SK-N-MC (cell line): ENCODE results near the gene DIP2C.
"Not testable (repeated sequence)": the region's sequence is repeated elsewhere in the genome, so short reads cannot be mapped to it uniquely, and the experiment has no call there.

Experiments used
- DNase-seq: peaks from one replicate; pipeline ENCODE4 v3.0.0-alpha.2; 2011; ENCODE audit warnings: low read depth, low spot score
- H3K27ac ChIP-seq: fragments of 200-600 bp; sonication (generic); 2 replicates; pipeline ENCODE4 v1.5.1; 2016; ENCODE audit warnings: mixed run types
- H3K36me3 ChIP-seq: fragments of 200-600 bp; sonication (generic); 2 replicates; pipeline ENCODE4 v1.6.1; 2017; ENCODE audit warnings: antibody characterized with exemption, low read length, mixed read lengths; ENCODE audit not compliant: insufficient read depth
- H3K4me3 ChIP-seq: fragments of 200-600 bp; sonication (generic); 2 replicates; pipeline ENCODE4 v1.5.1; 2016
- H3K9ac ChIP-seq: fragments of 200-600 bp; sonication (generic); 2 replicates; pipeline ENCODE4 v1.8.0; 2017; ENCODE audit warnings: mixed run types, mixed read lengths; ENCODE audit not compliant: insufficient read length
- H3K9me3 ChIP-seq: fragments of 200-600 bp; sonication (generic); 2 replicates; pipeline ENCODE4 v1.6.1; 2017; ENCODE audit warnings: low read depth, mild to moderate bottlenecking, antibody characterized with exemption, low read length, moderate library complexity, mixed read lengths
- EZH2 ChIP-seq: fragments of 200-600 bp; sonication (generic); IDR thresholded peaks from one replicate; pipeline ENCODE4 v1.6.1; 2017; ENCODE audit warnings: antibody characterized with exemption
- FOXP2 ChIP-seq: optimal IDR thresholded peaks from 2 replicates; pipeline ENCODE3; 2011; ENCODE audit warnings: mild to moderate bottlenecking, moderate library complexity; ENCODE audit not compliant: insufficient read depth; ENCODE audit errors: extremely low read length, control extremely low read depth
- POLR2AphosphoS5 ChIP-seq: IDR thresholded peaks from 2 replicates; pipeline ENCODE4 v1.6.1; 2012; ENCODE audit warnings: mild to moderate bottlenecking, low read depth, low read length, borderline replicate concordance

Gene DIP2C

DNA sequence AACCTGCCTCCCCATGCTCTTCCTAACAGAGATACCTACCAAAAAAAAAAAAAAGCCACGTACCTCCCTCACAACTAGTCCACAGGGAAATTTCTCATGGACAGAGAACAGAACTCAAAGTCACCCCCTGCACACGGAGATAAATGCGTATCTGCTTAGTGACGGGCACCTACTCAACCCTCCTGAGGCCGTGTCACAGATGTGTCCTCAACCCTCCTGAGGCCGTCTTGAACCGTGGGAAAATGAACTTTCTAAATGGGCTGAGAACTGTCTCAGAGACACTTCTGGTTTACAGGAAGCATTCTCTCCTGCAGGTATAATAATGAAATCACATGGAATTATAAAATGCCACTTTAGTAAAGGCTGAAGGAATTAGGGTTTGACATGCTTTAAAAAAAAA, 155.9 kb downstream of the DIP2C start:
- Histone ChIP-seq H3K36me3 (no peaks in the 10 kb centered on the region), H3K4me3 (no peak overlapping the region), H3K9me3 (no peaks in the 10 kb centered on the region), H3K27ac (no peak overlapping the region), H3K9ac (no peak overlapping the region)
- DNase-seq, result no peak
- TF ChIP-seq EZH2 (no peak), POLR2AphosphoS5 (no peak), FOXP2 (no peak)

DNA sequence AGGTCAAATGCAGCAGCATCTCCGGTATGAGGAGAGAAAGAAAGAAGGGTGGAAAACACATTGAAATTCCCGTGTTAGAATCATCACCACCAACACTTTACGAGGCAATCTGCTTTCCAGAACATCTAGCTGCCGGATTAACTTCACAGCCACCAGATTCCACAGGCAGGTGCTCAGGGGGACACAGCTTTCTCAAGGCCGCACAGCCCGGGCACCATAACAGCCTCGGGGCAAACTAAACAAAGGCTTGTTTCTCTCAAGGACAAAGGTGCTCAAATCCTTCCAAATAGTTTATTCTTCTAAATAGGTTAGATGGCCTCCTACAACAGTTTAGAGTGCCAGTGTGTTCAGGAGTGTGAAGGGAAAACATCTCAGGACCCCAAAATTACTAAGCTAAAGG, 156.3 kb downstream of the DIP2C start:
- DNase-seq, result no peak
- Histone ChIP-seq H3K4me3 (no peak overlapping the region), H3K9ac (no peak overlapping the region), H3K36me3 (no peaks in the 10 kb centered on the region), H3K9me3 (no peaks in the 10 kb centered on the region), H3K27ac (no peak overlapping the region)
- TF ChIP-seq EZH2 (no peak), POLR2AphosphoS5 (no peak), FOXP2 (no peak)

DNA sequence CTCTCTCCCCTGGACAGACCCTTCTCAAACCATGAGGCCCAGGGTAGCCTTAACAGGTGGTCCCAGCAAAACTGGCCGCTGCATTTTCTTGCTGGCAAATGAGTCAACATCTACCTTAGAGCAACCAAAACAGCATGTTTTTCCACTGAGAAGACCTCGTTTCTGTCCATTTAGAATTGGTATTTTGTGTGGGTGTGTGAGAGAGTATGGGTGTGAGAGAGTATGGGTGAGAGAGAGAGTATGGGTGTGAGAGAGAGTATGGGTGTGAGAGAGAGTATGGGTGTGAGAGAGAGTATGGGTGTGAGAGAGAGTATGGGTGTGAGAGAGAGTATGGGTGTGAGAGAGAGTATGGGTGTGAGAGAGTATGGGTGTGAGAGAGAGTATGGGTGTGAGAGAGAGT, 157.1 kb downstream of the DIP2C start:
- not testable (repeated sequence) for H3K4me3 ChIP-seq, H3K9me3 ChIP-seq, H3K36me3 ChIP-seq, DNase-seq, H3K27ac ChIP-seq, H3K9ac ChIP-seq

DNA sequence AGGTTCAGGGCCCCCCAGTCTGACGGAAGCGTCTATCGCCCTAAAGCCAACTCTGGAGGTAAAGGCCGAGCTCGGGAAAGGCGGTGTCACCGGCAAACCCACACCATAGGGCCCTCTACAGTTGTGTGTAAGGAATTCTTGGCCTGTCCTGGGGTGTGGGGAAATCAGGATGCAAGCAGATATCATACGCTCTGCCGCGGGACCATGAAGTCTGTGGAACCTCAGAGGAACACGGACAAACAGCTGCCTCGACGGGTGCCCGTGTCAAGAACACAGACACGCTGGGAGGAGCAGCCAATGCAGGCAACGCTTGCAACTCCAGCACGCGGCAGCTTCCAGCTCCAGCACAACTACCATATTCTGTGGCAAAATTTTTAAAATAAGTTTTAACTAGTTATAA, 157.9 kb downstream of the DIP2C start:
- no peak overlapping the region for H3K9ac ChIP-seq
- DNase-seq, result no peak
- no peaks in the 10 kb centered on the region for H3K9me3 ChIP-seq
- TF ChIP-seq EZH2 (no peak), FOXP2 (no peak), POLR2AphosphoS5 (no peak)
- H3K36me3 ChIP-seq, result no peaks in the 10 kb centered on the region
- no peak overlapping the region for H3K27ac ChIP-seq
- H3K4me3 ChIP-seq, result no peak overlapping the region

DNA sequence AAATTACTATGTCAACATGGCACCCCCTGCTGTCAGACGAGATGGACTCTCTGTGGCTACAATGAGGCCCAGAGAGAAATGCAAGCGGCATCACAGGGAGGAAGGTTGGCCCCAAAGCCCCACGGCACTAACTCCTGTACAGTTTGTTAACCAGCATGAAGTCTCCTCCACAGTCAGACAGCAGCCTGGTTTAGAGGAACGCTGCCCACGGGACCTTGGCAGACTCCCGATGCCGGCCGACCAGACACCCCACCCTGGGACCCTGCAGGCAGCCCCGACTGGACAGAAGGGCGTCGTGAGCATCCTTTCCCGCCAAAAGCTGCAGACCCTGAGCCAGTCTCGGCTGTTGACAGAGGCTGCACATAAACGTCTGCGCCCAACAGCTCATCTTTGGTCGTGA, 158.8 kb downstream of the DIP2C start:
- DNase-seq, result no peak
- Histone ChIP-seq H3K9me3 (no peaks in the 10 kb centered on the region), H3K36me3 (no peaks in the 10 kb centered on the region), H3K4me3 (no peak overlapping the region), H3K9ac (no peak overlapping the region), H3K27ac (no peak overlapping the region)
- TF ChIP-seq EZH2 (no peak), FOXP2 (no peak), POLR2AphosphoS5 (no peak)

DNA sequence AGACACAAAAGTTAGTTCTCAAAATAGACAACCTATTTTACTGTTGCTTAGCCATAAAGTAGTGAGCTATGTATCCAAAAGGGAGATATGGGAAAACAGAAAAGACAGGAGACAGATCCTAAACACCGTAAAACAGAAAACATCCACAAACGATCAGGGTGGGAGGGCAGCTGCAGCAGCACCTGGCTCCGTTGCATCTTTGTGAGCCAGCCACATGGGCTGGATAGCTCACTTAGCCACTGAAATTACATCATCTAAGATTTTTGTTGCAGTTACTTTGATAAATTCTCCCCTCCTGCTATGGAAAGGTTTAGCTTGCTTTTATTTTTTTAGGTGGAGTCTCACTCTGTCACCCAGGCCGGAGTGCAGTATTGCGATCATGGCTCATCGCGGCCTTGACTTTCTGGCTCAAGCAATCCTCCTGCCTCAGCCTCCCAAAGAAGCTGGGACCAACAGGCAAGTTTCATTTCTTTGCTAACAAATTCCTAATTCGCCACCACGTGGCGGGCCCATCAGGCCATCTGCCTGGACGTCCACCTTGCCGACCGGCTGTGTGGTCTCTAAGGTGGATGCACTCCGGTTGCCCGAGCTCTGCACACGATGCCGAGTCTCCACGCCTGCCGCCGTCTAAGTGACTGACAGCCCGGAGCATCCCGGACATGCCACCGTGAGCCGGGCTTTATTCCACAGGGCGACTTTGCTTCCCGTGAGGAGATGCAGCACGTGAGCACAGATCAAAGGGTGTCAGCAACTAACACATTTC, 159.8 kb downstream of the DIP2C start:
- Histone ChIP-seq H3K27ac (no peak overlapping the region), H3K9me3 (no peaks in the 10 kb centered on the region), H3K4me3 (no peak overlapping the region), H3K9ac (no peak overlapping the region), H3K36me3 (no peaks in the 10 kb centered on the region)
- no peak for TF ChIP-seq POLR2AphosphoS5
- no peak for TF ChIP-seq FOXP2
- no peak for TF ChIP-seq EZH2
- no peak for DNase-seq

DNA sequence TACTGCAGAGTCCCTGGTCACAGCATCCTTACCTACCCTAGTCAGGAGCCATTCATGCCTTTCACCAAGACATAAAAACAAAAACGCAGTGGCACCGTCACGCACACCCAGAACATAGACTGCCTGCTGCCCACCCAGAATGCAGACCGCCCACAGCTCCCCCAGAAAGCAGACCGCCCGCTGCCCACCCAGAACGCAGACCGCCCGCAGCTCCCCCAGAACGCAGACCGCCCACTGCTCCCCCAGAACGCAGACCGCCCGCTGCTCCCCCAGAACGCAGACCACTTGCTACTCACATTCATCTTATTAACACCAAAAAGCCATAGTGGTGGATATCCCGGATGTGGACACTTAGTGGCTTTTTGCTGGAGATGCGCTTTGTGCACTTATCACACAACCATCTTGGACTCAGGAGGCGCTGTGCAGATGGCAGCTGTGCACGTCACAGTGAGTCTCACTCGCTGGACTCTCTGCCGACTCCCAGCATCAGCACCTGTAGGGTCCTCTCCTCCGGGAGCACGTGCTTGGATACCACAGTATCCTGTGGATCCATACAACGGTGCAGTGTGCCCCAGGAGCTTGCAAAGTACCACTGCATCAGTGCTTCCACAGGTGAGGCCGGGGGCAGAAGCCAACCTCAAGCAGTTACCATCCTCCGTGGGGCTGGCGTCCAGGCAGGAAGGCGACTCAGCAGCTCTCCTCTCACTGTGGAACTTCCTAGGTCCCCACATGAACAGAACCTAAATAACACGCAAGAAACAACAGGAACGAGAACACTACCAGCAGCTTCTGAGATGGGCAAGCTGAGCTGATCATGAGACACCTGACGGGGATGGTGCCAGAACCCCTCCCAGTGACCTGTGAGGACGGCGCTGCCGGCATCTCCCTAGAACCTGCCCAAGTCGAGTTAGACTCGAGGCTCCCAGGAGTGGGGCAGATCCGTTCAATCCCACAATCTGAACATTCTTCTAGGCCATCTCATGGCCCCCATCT, 161.0 kb downstream of the DIP2C start:
- Histone ChIP-seq H3K36me3 (no peaks in the 10 kb centered on the region), H3K9me3 (no peaks in the 10 kb centered on the region), H3K27ac (no peak overlapping the region), H3K9ac (no peak overlapping the region), H3K4me3 (no peak overlapping the region)
- no peak for TF ChIP-seq POLR2AphosphoS5
- TF ChIP-seq FOXP2, result no peak
- TF ChIP-seq EZH2, result no peak
- no peak for DNase-seq

DNA sequence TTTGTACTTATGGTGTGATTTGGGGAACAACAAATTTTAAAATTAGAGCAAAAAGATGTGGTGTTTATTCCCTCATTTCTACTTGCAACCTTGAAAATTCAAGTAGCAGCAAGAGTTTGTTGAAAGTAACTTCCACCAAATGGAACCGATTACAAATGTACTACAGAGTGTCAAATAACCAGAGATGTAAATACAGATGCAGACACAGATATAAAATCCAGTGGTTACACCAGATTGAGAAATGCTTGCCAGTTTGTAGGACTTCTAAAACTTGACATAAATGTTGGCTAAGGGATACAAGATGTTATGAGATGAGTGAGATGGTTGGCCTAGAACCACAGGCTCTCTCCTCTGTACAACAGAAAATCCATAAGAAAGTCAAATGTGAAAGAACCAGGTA, 162.1 kb downstream of the DIP2C start:
- no peak overlapping the region for H3K4me3 ChIP-seq
- H3K9me3 ChIP-seq, result no peaks in the 10 kb centered on the region
- H3K27ac ChIP-seq, result no peak overlapping the region
- no peak overlapping the region for H3K9ac ChIP-seq
- no peaks in the 10 kb centered on the region for H3K36me3 ChIP-seq
- no peak for DNase-seq
- no peak for TF ChIP-seq POLR2AphosphoS5
- no peak for TF ChIP-seq FOXP2
- no peak for TF ChIP-seq EZH2
